CD4-positive, alpha-beta T cell (primary cell): Measurements from ENCODE around the gene MRPS33. TPM values are rescaled to one million over a fixed set of nuclear protein-coding genes. Genes with fewer than 3 reads are reported as not detected.
A peak's percentile ranks its signal among the peaks of the same experiment; 100 is the strongest.

ENCODE experiments used
- ATAC-seq: fragments of 200-7000 bp; cut with Tn5 transposase; one replicate; pipeline ENCODE4 v1.10.0; 2022; ENCODE audit warnings: mild to moderate bottlenecking; ENCODE audit not compliant: poor library complexity
- CTCF ChIA-PET: fragments of 350-600 bp; sonication (Branson Sonifier 250); formaldehyde crosslinking; loops from one replicate; lab custom pipeline; 2021; ENCODE audit warnings: antibody characterized with exemption, inconsistent platforms; lab: Charles Lee
- POLR2A ChIA-PET: fragments of 350-600 bp; sonication (Branson Sonifier 250); formaldehyde crosslinking; loops from one replicate; lab custom pipeline; 2021; ENCODE audit warnings: antibody characterized with exemption, inconsistent platforms; lab: Charles Lee
- DNase-seq, 14 experiments: peaks; one replicate each; pipeline ENCODE4 v3.0.0-alpha.2; 2013 to 2020; ENCODE audit warnings: mixed read lengths in 2 of 14
- H3K27ac ChIP-seq, 2 donors: one replicate each; pipeline versions ENCODE4 v1.5.1 to v1.7.0; 2013; ENCODE audit warnings: low read length in 2 of 2, low read depth in 1 of 2, mild to moderate bottlenecking in 1 of 2
- H3K27me3 ChIP-seq, 2 experiments: 1 replicate in 1 of 2; 2 replicates in 1 of 2; pipeline versions ENCODE4 v1.6.1 to v1.7.0; 2013; ENCODE audit warnings: low read length in 2 of 2, control low read depth in 1 of 2, mild to moderate bottlenecking in 1 of 2, moderate library complexity in 1 of 2; ENCODE audit not compliant: insufficient read depth in 2 of 2, control insufficient read depth in 1 of 2
- H3K36me3 ChIP-seq: one replicate; pipeline ENCODE4 v1.6.1; 2013; ENCODE audit warnings: low read length, control low read depth; ENCODE audit not compliant: insufficient read depth
- H3K4me1 ChIP-seq: one replicate; pipeline ENCODE4 v1.6.1; 2013; ENCODE audit warnings: low read length, control low read depth; ENCODE audit not compliant: insufficient read depth
- H3K4me3 ChIP-seq: one replicate; pipeline ENCODE4 v1.5.1; 2013; ENCODE audit warnings: mild to moderate bottlenecking, low read length, moderate library complexity
- H3K9me3 ChIP-seq, 2 experiments: 1 replicate in 1 of 2; 2 replicates in 1 of 2; pipeline versions ENCODE4 v1.6.1 to v1.7.0; 2013; ENCODE audit warnings: low read length in 2 of 2, mild to moderate bottlenecking in 2 of 2, control low read depth in 1 of 2, moderate library complexity in 1 of 2; ENCODE audit not compliant: control insufficient read depth in 1 of 2, insufficient read depth in 1 of 2
- H3K27ac Mint-ChIP-seq: one replicate; pipeline ENCODE4 v1.8.0; 2020; ENCODE audit warnings: mixed read lengths
- H3K27me3 Mint-ChIP-seq: one replicate; pipeline ENCODE4 v1.8.0; 2021; ENCODE audit warnings: mixed read lengths
- H3K36me3 Mint-ChIP-seq: one replicate; pipeline ENCODE4 v1.8.0; 2021; ENCODE audit warnings: low read depth, mixed read lengths
- H3K4me1 Mint-ChIP-seq: one replicate; pipeline ENCODE4 v1.8.0; 2021; ENCODE audit warnings: low read depth, mixed read lengths
- H3K4me3 Mint-ChIP-seq: one replicate; pipeline ENCODE4 v1.8.0; 2020; ENCODE audit warnings: mild to moderate bottlenecking, mixed read lengths
- H3K9me3 Mint-ChIP-seq: one replicate; pipeline ENCODE4 v1.8.0; 2020; ENCODE audit warnings: mixed read lengths
- CTCF ChIP-seq: fragments of 200-600 bp; IDR thresholded peaks from one replicate; pipeline ENCODE4 v1.8.0; 2022; ENCODE audit warnings: antibody characterized with exemption, mild to moderate bottlenecking
- intact Hi-C, 2 experiments: fragments of 100-400 bp; cut with DNase I in 1 of 2; cut with micrococcal nuclease in 1 of 2; formaldehyde crosslinking; loops; one replicate each; pipeline versions ENCODE4 v1.15.1 to v1.9.0; 2023 to 2025; cut with DNase I, micrococcal nuclease
- total RNA-seq, 174 experiments: library from RNA in 2 of 174; stranded (reverse) in 2 of 174; gene quantifications; one replicate each; pipeline ENCODE4 v1.2.3 and lab custom pipeline; 2021 to 2026

The MRPS33 gene
- total RNA-seq, 2 experiments from 2014 or later, result 21.7 to 24.3 TPM

- ChIA-PET CTCF (no interaction called here), POLR2A (interaction anchor here (1.5 to 1.7 kb wide), 2 partner anchors 39 to 40 kb away, joined by 5 to 10 read pairs; partner anchors contain the start of gene MRPS33)
- Histone ChIP-seq H3K36me3 (no peaks in the 10 kb centered on the region), H3K27me3 (no peaks in the 10 kb centered on the region), H3K9me3 (no peaks in the 10 kb centered on the region), H3K27ac (peak overlapping the region in 1 of 2 donors; percentile 16), H3K4me3 (no peak overlapping the region), H3K4me1 (peaks cover 17% of the 10 kb centered on the region)
- H3K9me3 Mint-ChIP-seq, result no peaks in the 10 kb centered on the region
- intact Hi-C loops, result no loop called here
- DNase-seq, result peak in 13 of 14 experiments; percentile 19 to 88 (median 40)
- peaks cover 33% of the 10 kb centered on the region for H3K27me3 Mint-ChIP-seq
- H3K4me1 Mint-ChIP-seq, result peaks cover 14% of the 10 kb centered on the region
- H3K36me3 Mint-ChIP-seq, result no peaks in the 10 kb centered on the region
- H3K4me3 Mint-ChIP-seq, result no peak overlapping the region
- ATAC-seq, result peak; percentile 91
- peak overlapping the region; percentile 37 for H3K27ac Mint-ChIP-seq
- TF ChIP-seq CTCF, result no peak
Observed at GRCh38 chr7:141053626-141054025, 38.9 kb upstream of the MRPS33 start.

- H3K4me1 ChIP-seq, result no peaks in the 10 kb centered on the region
- H3K9me3 ChIP-seq, result no peaks in the 10 kb centered on the region
- Mint-ChIP-seq H3K27ac (no peak overlapping the region), H3K4me3 (no peak overlapping the region), H3K4me1 (no peaks in the 10 kb centered on the region), H3K36me3 (no peaks in the 10 kb centered on the region), H3K9me3 (peaks cover 6% of the 10 kb centered on the region), H3K27me3 (peaks cover 51% of the 10 kb centered on the region)
- no peak for TF ChIP-seq CTCF
- H3K4me3 ChIP-seq, result no peak overlapping the region
- POLR2A ChIA-PET, result no interaction called here
- CTCF ChIA-PET, result no interaction called here
- peaks cover 0 to 3% of the 10 kb centered on the region in 2 experiments for H3K27me3 ChIP-seq
- intact Hi-C loops, result no loop called here
- no peak overlapping the region for H3K27ac ChIP-seq
- DNase-seq (no peak), ATAC-seq (no peak)
- H3K36me3 ChIP-seq, result no peaks in the 10 kb centered on the region
Observed at GRCh38 chr7:141045842-141046620, 31.3 kb upstream of the MRPS33 start.

- Histone ChIP-seq H3K4me3 (no peak overlapping the region), H3K9me3 (no peaks in the 10 kb centered on the region), H3K27me3 (peaks cover 0 to 5% of the 10 kb centered on the region in 2 experiments), H3K36me3 (no peaks in the 10 kb centered on the region), H3K27ac (no peak overlapping the region), H3K4me1 (no peaks in the 10 kb centered on the region)
- no peak for TF ChIP-seq CTCF
- Mint-ChIP-seq H3K4me3 (no peak overlapping the region), H3K36me3 (no peaks in the 10 kb centered on the region), H3K9me3 (peaks cover 6% of the 10 kb centered on the region), H3K27me3 (peaks cover 46% of the 10 kb centered on the region), H3K4me1 (no peaks in the 10 kb centered on the region), H3K27ac (no peak overlapping the region)
- ChIA-PET CTCF (no interaction called here), POLR2A (no interaction called here)
- ATAC-seq (no peak), DNase-seq (no peak)
- intact Hi-C loops, result no loop called here
Observed at GRCh38 chr7:141045126-141045841, 30.5 kb upstream of the MRPS33 start.
